Endometrium (tissue), 2 donors: Measurements from ENCODE around the gene PTPN22.
"Not testable (repeated sequence)": the region's sequence is repeated elsewhere in the genome, so short reads cannot be mapped to it uniquely, and the experiment has no call there.

ENCODE experiments used
- FAIRE-seq: peaks from 2 replicates; lab custom pipeline; 2012; peaks lifted over from hg19 to GRCh38; lab: Jason Lieb, UNC
- donor health status: control.
- donor health status: control.

The PTPN22 gene

DNA sequence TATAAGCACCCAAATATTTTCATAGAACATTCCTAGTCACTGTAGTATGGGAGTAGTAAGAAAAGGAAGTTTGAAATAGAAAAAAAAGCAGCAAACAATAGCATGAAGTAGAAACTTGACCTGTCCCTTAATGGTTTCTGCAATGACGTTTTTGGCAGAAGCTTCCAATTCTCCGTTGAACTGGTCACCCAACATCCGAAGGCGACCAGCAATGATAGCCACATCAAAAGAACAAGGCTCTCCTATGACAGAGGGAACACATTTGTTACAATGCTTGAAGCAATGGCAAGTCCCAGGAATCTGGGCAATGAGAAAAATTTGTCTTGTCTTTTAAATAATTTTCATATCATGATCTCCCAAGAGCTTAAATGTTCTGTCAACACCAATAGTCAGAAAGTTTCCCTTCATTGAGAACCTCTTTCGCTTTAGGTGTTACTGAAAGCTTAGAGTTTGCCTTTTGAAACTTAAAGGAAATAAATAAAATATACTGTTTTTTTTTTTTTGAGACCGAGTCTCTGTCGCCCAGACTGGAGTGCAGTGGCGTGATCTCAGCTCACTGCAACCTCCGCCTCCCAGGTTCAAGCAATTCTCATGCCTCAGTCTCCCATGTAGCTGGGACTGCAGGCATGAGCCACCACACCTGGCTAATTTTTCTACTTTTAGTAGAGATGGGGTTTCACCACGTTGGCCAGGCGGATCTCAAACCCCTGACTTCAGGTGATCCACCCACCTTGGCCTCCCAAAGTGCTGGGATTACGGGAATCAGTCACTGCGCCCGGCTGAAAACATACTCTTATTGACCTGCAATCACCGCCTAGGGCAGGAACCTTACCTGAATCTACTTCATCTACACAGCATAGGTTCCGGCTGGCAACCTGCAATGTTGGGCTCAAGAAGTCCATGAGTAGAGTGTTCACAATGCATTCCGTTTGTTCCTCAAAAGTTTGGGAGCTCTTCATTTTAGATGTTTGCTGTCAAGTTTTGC lies 15.2 kb upstream of the PTPN22 start:
- FAIRE-seq = no peak

DNA sequence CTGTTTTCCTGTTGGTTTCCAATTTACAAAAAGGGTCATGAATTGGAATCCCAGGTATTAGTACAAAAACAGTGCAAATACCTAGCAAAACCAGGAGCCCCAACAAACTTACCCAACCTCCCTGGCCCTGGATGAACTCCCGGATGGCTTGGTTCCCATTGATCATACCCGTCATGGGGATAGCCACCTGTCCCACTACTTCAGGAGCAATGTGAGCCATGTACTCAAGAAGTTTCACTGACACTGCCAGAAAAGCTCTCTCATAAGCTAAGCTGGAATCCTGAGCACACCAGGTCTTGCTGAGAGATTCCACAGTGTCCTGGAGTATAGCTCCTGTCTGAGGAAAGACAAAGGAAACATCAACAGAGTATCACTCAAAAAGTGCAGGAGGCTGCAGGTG lies 10.1 kb upstream of the PTPN22 start:
- FAIRE-seq = no peak

GRCh38 chr1:113879739-113880038 lies 8.2 kb upstream of the PTPN22 start:
- no peak for FAIRE-seq

DNA sequence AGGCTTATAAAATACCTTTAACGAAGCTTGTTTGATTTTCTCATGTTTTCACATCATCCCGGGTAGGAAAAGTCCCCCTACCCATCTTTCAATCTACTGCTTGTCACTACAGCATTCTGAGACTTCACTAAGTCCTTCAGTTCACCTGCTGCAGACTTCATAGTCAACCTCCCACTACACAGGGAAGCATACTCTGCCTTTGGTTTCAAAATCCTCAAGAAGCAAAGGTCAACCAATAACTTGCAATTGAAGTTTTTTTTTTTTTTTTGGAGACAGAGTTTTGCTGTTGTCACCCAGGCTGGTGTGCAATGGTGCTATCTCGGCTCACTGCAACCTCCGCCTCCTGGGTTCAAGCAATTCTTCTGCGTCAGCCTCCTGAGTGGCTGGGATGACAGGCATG lies 4.7 kb upstream of the PTPN22 start:
- FAIRE-seq = no peak

GRCh38 chr1:113875714-113876113 lies 4.2 kb upstream of the PTPN22 start:
- no peak for FAIRE-seq

- no peak for FAIRE-seq
Measured at GRCh38 chr1:113874012-113874879, 2.7 kb upstream of the PTPN22 start.

DNA sequence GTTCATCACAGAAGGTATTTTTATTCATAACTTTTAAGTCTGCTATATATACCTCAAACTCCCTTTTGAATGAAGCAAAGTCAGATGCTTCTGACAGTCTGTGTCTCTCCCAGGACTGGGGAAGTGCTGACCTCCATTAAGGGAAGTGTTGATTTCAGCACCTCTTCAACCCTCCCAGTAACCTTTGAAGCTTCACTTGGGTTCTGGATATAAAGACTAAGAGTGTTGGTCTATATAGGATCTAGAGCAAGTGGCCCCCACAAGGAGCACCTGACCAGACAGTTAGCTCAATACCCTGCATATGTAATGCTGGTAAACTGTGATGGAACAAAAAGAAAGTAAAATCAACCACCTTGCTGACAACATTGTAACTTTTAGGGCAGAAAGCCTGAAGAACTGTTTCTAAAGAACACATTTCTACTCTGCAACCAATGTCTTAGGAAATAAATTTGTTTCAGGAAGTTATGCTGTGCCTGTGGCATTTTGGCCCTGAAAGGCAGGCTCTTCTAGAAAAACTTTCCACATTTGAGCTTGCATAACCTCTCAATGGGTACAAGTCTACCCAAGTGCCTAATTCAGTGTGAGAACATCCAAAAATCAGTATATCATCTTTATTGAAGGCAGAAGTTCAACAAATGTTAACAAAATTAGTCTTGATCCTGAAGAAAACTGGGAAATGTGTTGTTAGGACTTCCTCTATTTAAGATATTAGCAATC lies 865 bp upstream of the PTPN22 start:
- FAIRE-seq = no peak

DNA sequence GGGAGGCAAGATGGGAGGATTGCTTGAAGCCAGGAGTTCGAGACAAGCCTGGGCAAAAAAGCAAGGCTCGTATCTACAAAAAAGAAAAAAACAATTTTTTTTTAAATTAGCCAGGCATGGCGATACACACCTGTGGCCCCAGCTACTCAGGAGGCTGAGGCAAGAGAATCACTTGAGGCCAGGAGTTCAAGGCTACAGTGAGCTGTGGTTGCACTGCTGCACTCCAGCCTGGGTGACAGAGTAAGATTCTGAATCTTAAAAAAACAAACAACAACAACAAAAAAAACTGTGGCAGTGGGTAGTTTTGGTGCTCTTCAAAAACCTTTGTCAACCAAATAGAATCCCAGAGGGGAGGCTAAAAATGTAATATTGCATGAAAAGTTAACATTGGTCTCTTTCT lies 734 bp downstream of the PTPN22 start:
- FAIRE-seq = no peak

DNA sequence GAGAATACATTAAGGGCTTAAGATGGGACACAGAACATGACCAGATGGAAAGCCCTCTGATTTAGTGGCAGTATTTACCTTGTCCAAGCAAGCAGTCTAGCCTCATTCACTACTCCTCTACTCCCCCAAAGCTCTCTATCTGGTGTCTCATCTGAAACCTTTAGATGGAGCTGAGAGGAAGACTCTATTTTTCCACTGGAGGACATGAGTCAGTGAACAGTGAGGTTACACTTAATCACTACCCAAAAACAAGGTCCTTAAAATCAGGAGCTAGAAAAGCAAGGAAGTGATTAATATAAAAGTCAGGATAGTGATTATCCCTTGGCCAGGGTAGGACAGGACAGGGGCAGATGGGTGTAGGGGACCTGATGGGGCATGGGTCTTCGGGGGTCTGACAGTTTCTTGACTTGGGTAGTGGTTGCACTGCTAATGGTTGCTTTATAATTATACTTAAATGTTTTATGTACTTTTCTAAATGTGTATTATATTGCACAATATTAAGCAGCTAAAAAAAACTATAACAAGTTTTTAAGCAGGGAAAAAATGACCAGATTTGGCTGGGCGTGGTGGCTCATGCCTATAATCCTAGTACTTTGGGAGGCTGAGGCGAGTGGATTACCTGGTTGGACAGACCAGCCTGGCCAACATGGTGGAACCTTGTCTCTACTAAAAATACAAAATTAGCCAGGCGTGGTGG lies 3.0 kb downstream of the PTPN22 start:
- FAIRE-seq = no peak

DNA sequence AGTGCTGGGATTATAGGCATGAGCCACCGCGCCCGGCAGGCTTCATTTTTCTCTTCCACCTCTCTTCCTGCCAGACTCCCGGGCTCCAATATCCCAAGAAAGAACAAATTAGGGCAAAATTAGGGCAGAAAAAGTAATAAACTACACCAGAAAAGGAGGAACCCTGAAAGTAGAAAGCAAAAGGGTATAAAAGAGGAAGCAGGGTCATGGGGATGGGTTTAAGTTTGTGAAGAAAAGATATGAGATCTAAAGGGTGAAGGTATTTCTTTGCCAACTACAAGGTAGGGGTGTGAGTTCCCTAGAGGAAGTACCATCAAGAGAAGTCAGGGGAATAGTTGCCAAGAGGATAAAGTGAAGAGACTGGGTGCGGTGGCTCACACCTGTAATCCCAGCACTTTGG lies 9.9 kb downstream of the PTPN22 start:
- FAIRE-seq = no peak

GRCh38 chr1:113860891-113861290 lies 10.6 kb downstream of the PTPN22 start:
- FAIRE-seq = no peak

DNA sequence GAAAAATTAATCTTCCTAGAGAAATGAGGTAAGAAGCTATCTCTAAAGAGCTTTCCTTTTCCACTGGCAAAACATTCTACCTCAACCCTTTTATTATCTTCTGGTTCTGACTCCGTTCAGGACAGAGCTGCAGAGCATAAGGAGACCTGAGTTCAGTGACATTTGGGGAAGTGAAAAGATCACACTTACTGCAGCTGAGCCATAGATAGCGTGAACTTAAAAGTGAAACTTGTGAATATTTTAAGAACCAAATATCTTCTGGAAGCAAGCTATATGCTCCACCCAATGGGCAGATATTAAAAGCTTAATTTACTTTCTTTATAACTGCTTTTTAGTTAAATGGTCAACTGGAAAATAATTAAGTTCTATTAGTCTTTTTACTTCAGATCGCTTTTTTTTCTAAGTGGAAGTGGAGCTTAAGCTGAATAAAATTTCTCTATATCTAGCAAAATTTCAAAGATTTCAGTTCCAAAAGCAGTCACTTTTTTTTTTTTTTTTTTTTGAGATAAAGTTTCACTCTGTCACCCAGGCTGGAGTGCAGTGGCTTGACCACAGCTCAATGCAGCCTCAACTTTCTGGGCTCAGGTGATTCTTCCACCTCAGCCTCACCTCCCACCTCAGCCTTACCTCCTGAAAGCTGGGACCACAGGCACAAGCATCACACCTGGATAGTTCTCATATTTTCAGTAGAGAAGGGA lies 11.9 kb downstream of the PTPN22 start:
- no peak for FAIRE-seq

DNA sequence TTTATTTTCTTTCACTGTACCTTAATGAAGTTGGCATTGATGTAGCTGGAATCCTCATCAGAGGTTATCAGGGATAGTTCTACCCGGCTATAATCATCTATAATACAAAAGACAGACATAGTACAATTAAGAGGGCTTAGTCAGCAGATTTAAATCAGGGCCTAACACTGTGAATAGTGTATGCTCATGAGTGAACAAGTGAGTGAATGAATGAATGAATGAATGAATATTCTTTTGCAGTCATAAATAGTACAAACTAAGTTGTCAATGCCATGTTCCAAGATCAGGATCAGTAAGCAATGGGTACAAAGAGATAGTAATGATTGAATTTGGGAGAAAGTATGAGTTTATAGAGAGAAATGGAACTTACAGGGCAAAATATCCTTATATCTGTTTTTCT lies 12.5 kb downstream of the PTPN22 start:
- no peak for FAIRE-seq

DNA sequence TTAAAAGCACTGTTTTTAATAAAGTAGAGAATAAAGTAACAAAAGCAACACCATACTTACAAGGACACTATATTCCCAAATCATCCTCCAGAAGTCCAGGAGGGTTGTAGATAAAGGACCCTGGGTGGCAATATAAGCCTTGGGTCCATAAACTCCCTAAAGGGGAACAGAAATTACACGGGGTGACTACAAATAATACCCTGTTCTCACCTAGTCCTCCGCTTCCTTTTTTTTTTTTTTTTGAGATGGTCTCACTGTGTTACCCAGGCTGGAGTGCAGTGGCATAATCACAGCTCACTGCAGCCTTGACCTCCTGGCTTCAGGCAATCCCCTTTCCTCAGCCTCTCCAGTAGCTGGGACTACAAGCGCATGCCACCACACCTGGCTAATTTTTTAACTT lies 13.1 kb downstream of the PTPN22 start:
- FAIRE-seq = no peak

GRCh38 chr1:113857776-113858175 lies 13.7 kb downstream of the PTPN22 start:
- no peak for FAIRE-seq

DNA sequence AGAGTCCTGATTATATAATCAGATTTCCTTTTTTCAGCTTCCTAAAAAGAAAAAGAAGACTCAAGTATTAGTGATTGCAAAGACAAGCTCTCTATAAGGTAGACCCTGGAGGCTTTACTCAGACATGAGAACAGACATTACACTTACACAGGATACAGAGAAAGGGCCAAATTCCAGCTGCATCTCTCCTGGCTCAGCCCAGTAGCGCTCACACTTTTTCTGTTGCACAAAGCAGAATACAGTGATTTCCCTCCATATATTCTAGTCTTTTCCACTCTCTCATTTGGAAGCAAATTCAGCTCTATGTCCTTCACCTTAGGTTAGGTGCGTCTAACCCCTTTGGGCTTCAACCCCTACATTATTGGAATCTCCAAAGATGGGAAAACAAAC lies 15.1 kb downstream of the PTPN22 start:
- no peak for FAIRE-seq

GRCh38 chr1:113855630-113856400 lies 15.7 kb downstream of the PTPN22 start:
- no peak for FAIRE-seq

DNA sequence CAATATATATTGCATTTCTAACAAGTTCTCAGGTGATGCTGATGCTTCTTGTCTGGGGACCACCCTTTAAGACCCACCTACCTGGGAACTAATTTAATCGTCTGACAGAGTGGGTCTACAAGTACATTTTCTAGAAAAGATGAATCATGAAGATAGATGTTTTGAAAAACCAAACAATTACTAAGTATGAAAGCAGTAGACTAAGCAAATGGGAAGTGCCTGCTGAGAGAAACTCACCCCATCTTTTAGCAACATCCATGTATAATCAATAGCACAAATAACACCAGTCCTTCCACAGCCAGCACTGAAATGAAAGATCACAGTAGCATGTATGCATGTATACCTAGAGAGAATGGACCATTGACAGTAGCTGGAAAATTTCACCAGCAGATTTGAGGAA lies 17.3 kb downstream of the PTPN22 start:
- no peak for FAIRE-seq

DNA sequence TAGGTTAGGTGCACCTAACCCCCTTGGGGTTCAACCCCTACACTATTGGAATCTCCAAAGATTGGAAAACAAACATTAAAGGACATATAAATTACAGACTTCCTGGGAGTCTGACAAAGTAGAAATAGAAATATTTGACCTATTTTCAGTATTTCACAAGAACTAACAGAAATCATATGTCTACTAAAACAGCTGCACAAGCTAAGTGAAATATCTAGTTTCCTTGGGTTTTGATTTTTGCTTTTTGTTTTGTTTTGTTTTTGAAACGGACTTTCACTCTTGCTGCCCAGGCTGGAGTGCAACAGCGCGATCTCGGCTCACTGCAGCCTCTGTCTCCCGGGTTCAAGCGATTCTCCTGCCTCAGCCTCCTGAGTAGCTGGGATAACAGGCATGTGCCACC lies 18.8 kb downstream of the PTPN22 start:
- FAIRE-seq = not testable (repeated sequence)

GRCh38 chr1:113850127-113850796 lies 21.2 kb downstream of the PTPN22 start:
- no peak for FAIRE-seq
